ENCODE data around the gene NEMF.
"Not testable (repeated sequence)": the region's sequence is repeated elsewhere in the genome, so short reads cannot be mapped to it uniquely, and the experiment has no call there.

NEMF gene

DNA sequence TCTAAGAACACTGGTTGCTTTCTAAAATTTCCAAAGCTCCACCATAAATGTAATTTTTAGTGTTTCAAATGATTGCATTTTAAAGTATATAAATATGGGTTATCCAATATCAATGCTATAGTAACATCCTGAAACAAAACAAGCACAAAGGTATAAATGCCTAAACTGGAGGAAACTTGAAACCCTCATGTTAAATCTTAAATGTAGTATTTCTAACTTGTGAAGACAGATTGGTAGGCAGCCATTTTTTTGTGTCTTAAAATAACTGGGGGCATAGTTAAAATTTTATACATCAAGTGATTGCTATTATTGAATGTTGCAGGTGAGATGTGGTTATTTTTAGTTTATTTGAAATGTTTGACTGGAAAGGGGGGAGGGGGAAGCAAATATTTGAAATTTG, 43.7 kb upstream of the NEMF start:
- DNase-seq; H3K27me3 ChIP-seq (replicated peaks in 2 of 5; ENCODE audit: control insufficient read depth in 4 of 5, insufficient read depth in 5 of 5, low read length in 4 of 5); POLR2A ChIA-PET; H3K9me3 ChIP-seq (ENCODE audit: control extremely low read depth in 1 of 5, control insufficient read depth in 4 of 5, insufficient read depth in 2 of 5, low read depth in 1 of 5, low read length in 4 of 5): not testable (repeated sequence)
- H3K27ac ChIP-seq (ENCODE audit: insufficient read depth in 1 of 2, low read depth in 1 of 2, low read length in 2 of 2, poor library complexity in 1 of 2, severe bottlenecking in 2 of 2): peak overlapping the region in 1 of 2 experiments; percentile 94
- CTCF ChIA-PET: interaction anchor here (0.7 kb wide), 1 partner anchor 14 kb away, joined by 3 read pairs; no protein-coding TSS in a partner anchor
- peaks cover 0 to 14% (median 3%) of the 10 kb centered on the region in 4 experiments for H3K36me3 ChIP-seq (ENCODE audit: control insufficient read depth in 4 of 4, insufficient read depth in 4 of 4, low read length in 3 of 4)
- peaks cover 16 to 48% (median 35%) of the 10 kb centered on the region in 4 experiments for H3K4me1 ChIP-seq (ENCODE audit: control extremely low read depth in 1 of 4, control insufficient read depth in 4 of 4, insufficient read depth in 4 of 4, low read length in 3 of 4)
- H3K4me3 ChIP-seq (ENCODE audit: control insufficient read depth in 1 of 7, extremely low read depth in 1 of 7, insufficient read depth in 4 of 7, low read depth in 2 of 7, low read length in 6 of 7): peak overlapping the region in 5 of 7 experiments; percentile 35 to 95 (median 42)

DNA sequence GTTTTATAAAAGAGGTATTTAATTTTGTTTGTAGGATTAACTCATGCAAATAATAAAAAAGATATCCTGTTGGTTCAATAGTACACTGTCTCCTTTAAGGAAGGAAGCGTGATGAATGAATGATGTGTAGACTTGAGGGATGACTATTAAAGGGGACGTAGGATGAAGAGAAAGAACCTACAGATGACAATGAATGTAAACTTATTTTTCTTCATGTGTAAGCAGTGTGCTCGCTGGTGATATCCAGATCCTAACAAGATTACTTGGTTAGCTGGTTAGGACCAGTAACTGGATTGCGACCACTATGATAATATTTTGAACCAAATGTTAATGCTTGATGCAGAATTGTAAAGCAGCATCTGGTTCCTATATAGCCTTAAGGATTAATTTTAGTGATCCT, 42.9 kb upstream of the NEMF start:
- POLR2A ChIA-PET: interaction anchor here (0.5 kb wide), 1 partner anchor 32 kb away, joined by 3 read pairs; no protein-coding TSS in a partner anchor
- 70% methylated on average over 4 of the region's 4 CpGs for WGBS (ENCODE audit: insufficient coverage)
- peaks cover 16 to 48% (median 35%) of the 10 kb centered on the region in 4 experiments for H3K4me1 ChIP-seq (ENCODE audit: control extremely low read depth in 1 of 4, control insufficient read depth in 4 of 4, insufficient read depth in 4 of 4, low read length in 3 of 4)

DNA sequence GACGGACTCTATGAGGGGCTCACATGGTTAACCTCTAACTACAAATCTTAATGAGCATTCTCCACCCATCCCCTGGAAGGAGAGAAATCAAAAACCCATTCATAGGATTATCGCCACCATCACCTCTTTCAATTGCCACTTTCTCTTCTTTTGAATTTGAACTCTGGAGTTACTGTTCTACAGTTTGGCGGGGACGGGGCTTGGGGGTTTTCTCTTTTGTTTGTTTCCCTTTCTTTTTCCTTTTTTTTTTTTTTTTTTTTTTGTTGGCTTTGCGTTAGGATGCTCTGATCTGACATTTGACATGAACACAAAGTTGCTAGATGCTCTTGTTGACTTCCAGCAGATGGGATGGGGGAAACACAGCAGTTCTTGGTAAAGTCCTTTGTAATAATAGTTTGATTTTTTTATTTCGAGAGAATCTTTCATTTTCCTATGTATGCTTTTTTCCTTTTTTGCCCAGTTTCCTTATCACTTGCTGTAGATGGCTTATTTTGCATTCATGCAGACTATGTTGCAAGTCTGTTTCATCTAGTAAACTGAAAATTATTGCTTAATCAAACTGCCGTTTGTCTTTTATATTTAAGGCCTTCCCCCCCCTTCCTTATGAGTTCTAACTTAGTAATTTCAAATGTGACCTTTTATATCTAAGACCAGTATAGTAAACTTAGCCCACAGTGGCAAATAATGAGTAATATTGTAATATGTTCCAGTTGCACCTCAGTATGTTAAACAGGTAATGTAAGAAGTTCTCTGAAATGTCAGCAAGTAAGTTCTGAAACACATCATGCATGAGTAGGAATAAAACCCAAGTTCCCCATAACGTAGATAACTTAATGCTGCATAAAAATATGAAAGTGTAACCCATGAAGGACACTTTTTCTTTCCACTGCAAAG, 41.9 kb upstream of the NEMF start:
- DNase-seq; H3K27me3 ChIP-seq (replicated peaks in 2 of 5; ENCODE audit: control insufficient read depth in 4 of 5, insufficient read depth in 5 of 5, low read length in 4 of 5); CTCF ChIA-PET; H3K9me3 ChIP-seq (ENCODE audit: control extremely low read depth in 1 of 5, control insufficient read depth in 4 of 5, insufficient read depth in 2 of 5, low read depth in 1 of 5, low read length in 4 of 5): not testable (repeated sequence)
- peaks cover 16 to 48% (median 35%) of the 10 kb centered on the region in 4 experiments for H3K4me1 ChIP-seq (ENCODE audit: control extremely low read depth in 1 of 4, control insufficient read depth in 4 of 4, insufficient read depth in 4 of 4, low read length in 3 of 4)
- peaks cover 0 to 14% (median 3%) of the 10 kb centered on the region in 4 experiments for H3K36me3 ChIP-seq (ENCODE audit: control insufficient read depth in 4 of 4, insufficient read depth in 4 of 4, low read length in 3 of 4)
- peak overlapping the region; percentile 84 to 98 (median 95) for H3K4me3 ChIP-seq (ENCODE audit: control insufficient read depth in 1 of 7, extremely low read depth in 1 of 7, insufficient read depth in 4 of 7, low read depth in 2 of 7, low read length in 6 of 7)
- 20% methylated on average over 1 of the region's 8 CpGs for WGBS (ENCODE audit: insufficient coverage)
- H3K27ac ChIP-seq (ENCODE audit: insufficient read depth in 1 of 2, low read depth in 1 of 2, low read length in 2 of 2, poor library complexity in 1 of 2, severe bottlenecking in 2 of 2): peak overlapping the region; percentile 92 to 94
- POLR2A ChIA-PET: interaction anchor here (0.6 to 2.4 kb wide), 2 partner anchors 27 to 168 kb away, joined by 6 to 10 read pairs; no protein-coding TSS in a partner anchor

More for the DNA sequence above, 42.9 kb upstream of the NEMF start:
- peaks cover 0 to 14% (median 3%) of the 10 kb centered on the region in 4 experiments for H3K36me3 ChIP-seq (ENCODE audit: control insufficient read depth in 4 of 4, insufficient read depth in 4 of 4, low read length in 3 of 4)
- H3K27me3 ChIP-seq (replicated peaks in 2 of 5; ENCODE audit: control insufficient read depth in 4 of 5, insufficient read depth in 5 of 5, low read length in 4 of 5): no peaks in the 10 kb centered on the region
- peak overlapping the region in 6 of 7 experiments; percentile 35 to 95 (median 40) for H3K4me3 ChIP-seq (ENCODE audit: control insufficient read depth in 1 of 7, extremely low read depth in 1 of 7, insufficient read depth in 4 of 7, low read depth in 2 of 7, low read length in 6 of 7)
- CTCF ChIA-PET: interaction anchor here (0.7 kb wide), 1 partner anchor 14 kb away, joined by 3 read pairs; no protein-coding TSS in a partner anchor
- no peaks in the 10 kb centered on the region for H3K9me3 ChIP-seq (ENCODE audit: control extremely low read depth in 1 of 5, control insufficient read depth in 4 of 5, insufficient read depth in 2 of 5, low read depth in 1 of 5, low read length in 4 of 5)
- no peak for DNase-seq
- peak overlapping the region in 1 of 2 experiments; percentile 94 for H3K27ac ChIP-seq (ENCODE audit: insufficient read depth in 1 of 2, low read depth in 1 of 2, low read length in 2 of 2, poor library complexity in 1 of 2, severe bottlenecking in 2 of 2)

DNA sequence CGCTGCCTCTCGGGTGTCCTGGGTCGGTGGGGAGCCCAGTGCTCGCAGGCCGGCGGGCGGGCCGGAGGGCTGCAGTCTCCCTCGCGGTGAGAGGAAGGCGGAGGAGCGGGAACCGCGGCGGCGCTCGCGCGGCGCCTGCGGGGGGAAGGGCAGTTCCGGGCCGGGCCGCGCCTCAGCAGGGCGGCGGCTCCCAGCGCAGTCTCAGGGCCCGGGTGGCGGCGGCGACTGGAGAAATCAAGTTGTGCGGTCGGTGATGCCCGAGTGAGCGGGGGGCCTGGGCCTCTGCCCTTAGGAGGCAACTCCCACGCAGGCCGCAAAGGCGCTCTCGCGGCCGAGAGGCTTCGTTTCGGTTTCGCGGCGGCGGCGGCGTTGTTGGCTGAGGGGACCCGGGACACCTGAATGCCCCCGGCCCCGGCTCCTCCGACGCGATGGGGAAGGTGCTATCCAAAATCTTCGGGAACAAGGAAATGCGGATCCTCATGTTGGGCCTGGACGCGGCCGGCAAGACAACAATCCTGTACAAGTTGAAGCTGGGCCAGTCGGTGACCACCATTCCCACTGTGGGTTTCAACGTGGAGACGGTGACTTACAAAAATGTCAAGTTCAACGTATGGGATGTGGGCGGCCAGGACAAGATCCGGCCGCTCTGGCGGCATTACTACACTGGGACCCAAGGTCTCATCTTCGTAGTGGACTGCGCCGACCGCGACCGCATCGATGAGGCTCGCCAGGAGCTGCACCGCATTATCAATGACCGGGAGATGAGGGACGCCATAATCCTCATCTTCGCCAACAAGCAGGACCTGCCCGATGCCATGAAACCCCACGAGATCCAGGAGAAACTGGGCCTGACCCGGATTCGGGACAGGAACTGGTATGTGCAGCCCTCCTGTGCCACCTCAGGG, 41.0 kb upstream of the NEMF start:
- DNase-seq: peak; percentile 62 to 86 (median 78)
- ChIA-PET CTCF (interaction anchor here (1.5 to 1.6 kb wide), 2 partner anchors 14 to 107 kb away, joined by 4 to 9 read pairs; no protein-coding TSS in a partner anchor), POLR2A (interaction anchor here (0.6 to 2.4 kb wide), 3 partner anchors 26 to 169 kb away, joined by 4 to 10 read pairs (median 6); no protein-coding TSS in a partner anchor)
- peak overlapping the region; percentile 92 to 94 for H3K27ac ChIP-seq (ENCODE audit: insufficient read depth in 1 of 2, low read depth in 1 of 2, low read length in 2 of 2, poor library complexity in 1 of 2, severe bottlenecking in 2 of 2)
- H3K36me3 ChIP-seq (ENCODE audit: control insufficient read depth in 4 of 4, insufficient read depth in 4 of 4, low read length in 3 of 4): peaks cover 0 to 14% (median 3%) of the 10 kb centered on the region in 4 experiments
- H3K4me1 ChIP-seq (ENCODE audit: control extremely low read depth in 1 of 4, control insufficient read depth in 4 of 4, insufficient read depth in 4 of 4, low read length in 3 of 4): peaks cover 16 to 48% (median 34%) of the 10 kb centered on the region in 4 experiments
- H3K27me3 ChIP-seq (replicated peaks in 2 of 5; ENCODE audit: control insufficient read depth in 4 of 5, insufficient read depth in 5 of 5, low read length in 4 of 5): no peaks in the 10 kb centered on the region
- H3K4me3 ChIP-seq (ENCODE audit: control insufficient read depth in 1 of 7, extremely low read depth in 1 of 7, insufficient read depth in 4 of 7, low read depth in 2 of 7, low read length in 6 of 7): peak overlapping the region; percentile 84 to 98 (median 95)
- WGBS (ENCODE audit: insufficient coverage): under 1% methylated on average over 84 of the region's 85 CpGs
- no peaks in the 10 kb centered on the region for H3K9me3 ChIP-seq (ENCODE audit: control extremely low read depth in 1 of 5, control insufficient read depth in 4 of 5, insufficient read depth in 2 of 5, low read depth in 1 of 5, low read length in 4 of 5)

DNA sequence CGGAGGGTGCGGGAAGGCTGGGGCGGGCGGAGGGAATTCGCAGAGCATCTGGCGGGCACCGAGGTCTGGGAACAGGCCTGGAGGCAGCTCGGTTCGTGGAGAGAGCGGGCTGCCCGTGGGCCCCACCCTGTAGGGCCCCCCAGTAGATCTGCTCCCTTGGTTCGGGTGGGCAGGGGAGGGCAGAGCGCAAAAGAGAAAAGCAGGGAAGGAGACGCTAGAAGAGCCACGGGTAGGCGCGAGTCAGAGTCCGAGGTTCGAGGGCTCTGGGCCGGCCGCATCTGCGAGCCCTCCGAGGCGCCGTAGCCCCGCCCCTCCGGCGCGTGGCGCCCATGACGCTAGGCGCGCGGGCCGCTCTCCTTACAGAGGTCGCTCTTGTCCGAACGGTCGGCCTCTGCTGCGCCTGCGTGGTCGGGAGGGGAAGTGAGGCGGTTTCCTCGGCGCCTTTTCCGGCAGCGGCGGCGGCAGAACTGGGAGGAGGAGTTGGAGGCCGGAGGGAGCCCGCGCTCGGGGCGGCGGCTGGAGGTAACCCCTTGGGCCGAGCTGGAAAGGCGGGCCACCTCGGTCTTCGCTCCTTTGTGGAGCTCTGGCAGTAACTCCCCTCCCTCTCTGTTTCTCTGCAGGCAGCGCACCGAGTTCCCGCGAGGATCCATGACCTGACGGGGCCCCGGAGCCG, 40.2 kb upstream of the NEMF start, which contains the start of gene ARF6:
TSS of gene ARF6 (plus strand) at position 447 of the 673 bp plus-strand sequence. CDS start 655 bp downstream, outside the sequence.
- H3K4me1 ChIP-seq (ENCODE audit: control extremely low read depth in 1 of 4, control insufficient read depth in 4 of 4, insufficient read depth in 4 of 4, low read length in 3 of 4): peaks cover 16 to 46% (median 29%) of the 10 kb centered on the region in 4 experiments
- H3K9me3 ChIP-seq (ENCODE audit: control extremely low read depth in 1 of 5, control insufficient read depth in 4 of 5, insufficient read depth in 2 of 5, low read depth in 1 of 5, low read length in 4 of 5): no peaks in the 10 kb centered on the region
- H3K27me3 ChIP-seq (replicated peaks in 2 of 5; ENCODE audit: control insufficient read depth in 4 of 5, insufficient read depth in 5 of 5, low read length in 4 of 5): no peaks in the 10 kb centered on the region
- DNase-seq: peak; percentile 96 to 98 (median 98)
- POLR2A ChIA-PET: interaction anchor here (0.6 to 2.4 kb wide), 6 partner anchors 13 to 131 kb away, joined by 3 to 10 read pairs (median 4); no protein-coding TSS in a partner anchor
- H3K36me3 ChIP-seq (ENCODE audit: control insufficient read depth in 4 of 4, insufficient read depth in 4 of 4, low read length in 3 of 4): peaks cover 0 to 10% (median 3%) of the 10 kb centered on the region in 4 experiments
- H3K4me3 ChIP-seq (ENCODE audit: control insufficient read depth in 1 of 7, extremely low read depth in 1 of 7, insufficient read depth in 4 of 7, low read depth in 2 of 7, low read length in 6 of 7): peak within 1 kb of the TSS; percentile 84 to 98 (median 95)
- peak within 1 kb of the TSS; percentile 92 to 94 for H3K27ac ChIP-seq (ENCODE audit: insufficient read depth in 1 of 2, low read depth in 1 of 2, low read length in 2 of 2, poor library complexity in 1 of 2, severe bottlenecking in 2 of 2)
- WGBS (ENCODE audit: insufficient coverage): 0% methylated on average over 59 of the region's 66 CpGs
- CTCF ChIA-PET: interaction anchor here (0.5 to 1.7 kb wide), 9 partner anchors 13 to 305 kb away, joined by 3 to 9 read pairs (median 4); no protein-coding TSS in a partner anchor

DNA sequence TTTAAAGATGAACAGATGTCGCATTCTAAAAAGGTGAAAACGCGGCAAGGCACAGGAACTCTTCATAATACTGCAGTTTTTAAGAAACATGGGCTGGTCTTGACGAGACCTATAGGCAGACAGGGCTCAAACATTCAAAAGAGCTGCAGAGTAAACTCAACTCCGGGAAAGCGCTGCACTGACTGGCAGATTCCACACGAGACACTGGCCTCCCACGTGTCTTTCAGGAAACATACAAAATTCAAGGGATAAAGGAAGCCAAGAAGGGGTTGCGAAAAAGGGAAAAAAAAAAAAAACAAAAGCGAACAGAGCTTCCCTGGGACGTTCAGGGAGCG, 39.7 kb upstream of the NEMF start:
- ChIA-PET CTCF (interaction anchor here (0.5 to 1.7 kb wide), 8 partner anchors 13 to 305 kb away, joined by 3 to 9 read pairs (median 4); no protein-coding TSS in a partner anchor), POLR2A (interaction anchor here (0.7 to 2.4 kb wide), 5 partner anchors 13 to 108 kb away, joined by 3 to 10 read pairs (median 4); no protein-coding TSS in a partner anchor)
- Histone ChIP-seq H3K9me3 (ENCODE audit: control extremely low read depth in 1 of 5, control insufficient read depth in 4 of 5, insufficient read depth in 2 of 5, low read depth in 1 of 5, low read length in 4 of 5) (no peaks in the 10 kb centered on the region), H3K27me3 (replicated peaks in 2 of 5; ENCODE audit: control insufficient read depth in 4 of 5, insufficient read depth in 5 of 5, low read length in 4 of 5) (no peaks in the 10 kb centered on the region), H3K36me3 (ENCODE audit: control insufficient read depth in 4 of 4, insufficient read depth in 4 of 4, low read length in 3 of 4) (peaks cover 0 to 10% (median 3%) of the 10 kb centered on the region in 4 experiments), H3K4me3 (ENCODE audit: control insufficient read depth in 1 of 7, extremely low read depth in 1 of 7, insufficient read depth in 4 of 7, low read depth in 2 of 7, low read length in 6 of 7) (peak overlapping the region; percentile 84 to 98 (median 95)), H3K4me1 (ENCODE audit: control extremely low read depth in 1 of 4, control insufficient read depth in 4 of 4, insufficient read depth in 4 of 4, low read length in 3 of 4) (peaks cover 16 to 46% (median 24%) of the 10 kb centered on the region in 4 experiments), H3K27ac (ENCODE audit: insufficient read depth in 1 of 2, low read depth in 1 of 2, low read length in 2 of 2, poor library complexity in 1 of 2, severe bottlenecking in 2 of 2) (peak overlapping the region; percentile 70 to 94)
- DNase-seq: peak; percentile 80 to 90 (median 89)
- WGBS (ENCODE audit: insufficient coverage): 2% methylated on average over 7 of the region's 12 CpGs
